ENCODE data around the gene PODN.

The PODN gene

DNA sequence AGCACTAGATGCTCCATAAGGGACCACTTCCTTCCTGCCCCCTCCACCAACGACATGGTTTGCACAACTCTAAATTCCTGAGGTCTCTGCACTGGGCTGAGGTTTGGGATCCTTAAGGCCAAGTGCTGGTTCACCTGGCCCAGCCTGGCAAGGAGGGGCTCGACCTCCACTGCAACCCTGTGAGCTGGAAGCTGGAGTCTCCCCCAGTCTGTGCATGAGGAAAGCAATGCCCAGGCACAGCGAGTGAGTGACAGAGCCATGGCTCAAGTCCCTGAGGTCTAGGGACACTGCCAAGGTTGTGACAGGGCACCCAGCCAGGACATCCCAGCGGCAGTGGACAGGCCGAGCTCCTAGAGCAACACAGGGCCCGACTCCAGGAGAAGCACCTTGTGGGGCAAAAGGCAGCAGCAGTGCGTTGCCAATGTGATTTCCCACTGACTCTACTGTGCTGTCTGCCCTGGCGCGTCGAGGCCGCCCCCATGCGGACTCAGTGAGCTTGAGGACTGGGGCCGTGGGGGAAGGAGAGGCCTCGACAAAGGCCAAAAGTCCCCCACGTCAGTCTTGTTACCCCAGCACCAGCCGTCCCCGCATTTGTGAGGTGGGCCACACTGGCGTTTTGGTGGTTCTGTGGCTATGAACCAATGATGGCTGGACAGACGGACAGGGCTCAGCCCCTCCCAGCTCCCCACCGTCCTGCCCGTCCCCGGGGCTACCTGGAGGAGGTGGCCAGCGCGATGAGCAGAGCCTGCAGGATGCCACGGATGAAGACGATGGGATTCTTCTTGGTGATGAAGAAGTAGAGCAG lies 30.0 kb downstream of the PODN start:
- DNase-seq = no peak

DNA sequence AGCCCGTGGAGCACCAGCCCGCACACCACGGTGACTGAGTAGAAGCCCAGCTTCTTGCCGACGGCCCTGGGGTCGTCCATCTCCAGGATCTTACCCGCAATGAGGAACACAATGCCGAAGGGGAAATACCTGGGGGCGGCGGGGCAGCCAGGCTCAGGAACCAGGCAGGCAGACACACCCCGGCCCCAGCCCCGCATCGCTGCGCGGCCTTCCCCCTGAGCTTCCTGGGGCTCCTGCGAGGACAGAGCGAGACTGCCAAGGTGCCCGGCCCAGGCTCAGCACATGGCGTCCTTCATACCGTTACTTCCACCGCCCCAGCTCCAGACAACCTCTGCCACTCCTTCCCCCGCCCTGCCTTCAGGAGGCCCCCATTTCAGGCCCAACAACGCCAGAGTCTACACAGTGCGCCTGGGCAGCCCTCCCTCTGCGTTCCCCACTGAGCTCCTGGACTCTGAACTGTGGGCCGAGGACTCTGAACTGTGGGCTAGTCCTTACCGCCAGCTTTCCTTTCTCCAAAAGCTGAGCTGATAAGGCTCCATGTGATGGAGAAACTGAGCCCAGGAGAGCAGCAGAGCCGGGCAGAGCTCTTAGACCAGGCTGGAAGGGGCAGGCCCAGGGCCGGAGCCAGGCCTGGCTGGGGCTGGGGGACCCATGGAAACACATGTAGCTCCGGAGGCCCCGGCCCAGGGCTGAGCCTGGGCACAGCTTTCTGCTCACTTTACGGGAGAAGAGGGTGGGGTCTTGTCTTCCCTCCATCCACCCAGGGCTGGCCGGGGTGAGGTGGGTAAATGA lies 30.8 kb downstream of the PODN start:
- no peak for DNase-seq

DNA sequence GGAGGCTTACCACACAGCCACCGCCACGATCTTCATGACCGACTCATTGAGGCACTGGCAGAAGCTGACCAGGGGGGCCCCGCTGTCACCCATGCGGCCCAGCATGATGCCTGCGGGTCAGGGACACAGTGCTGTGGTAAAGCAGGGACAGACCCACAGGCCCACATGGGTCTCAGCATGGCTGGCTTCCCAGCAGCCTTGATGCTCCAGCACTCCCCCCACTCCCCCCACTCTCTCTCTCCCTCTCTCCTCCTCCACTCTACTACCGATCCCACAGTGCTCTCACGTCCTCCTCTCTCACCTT lies 31.4 kb downstream of the PODN start:
- no peak for DNase-seq

DNA sequence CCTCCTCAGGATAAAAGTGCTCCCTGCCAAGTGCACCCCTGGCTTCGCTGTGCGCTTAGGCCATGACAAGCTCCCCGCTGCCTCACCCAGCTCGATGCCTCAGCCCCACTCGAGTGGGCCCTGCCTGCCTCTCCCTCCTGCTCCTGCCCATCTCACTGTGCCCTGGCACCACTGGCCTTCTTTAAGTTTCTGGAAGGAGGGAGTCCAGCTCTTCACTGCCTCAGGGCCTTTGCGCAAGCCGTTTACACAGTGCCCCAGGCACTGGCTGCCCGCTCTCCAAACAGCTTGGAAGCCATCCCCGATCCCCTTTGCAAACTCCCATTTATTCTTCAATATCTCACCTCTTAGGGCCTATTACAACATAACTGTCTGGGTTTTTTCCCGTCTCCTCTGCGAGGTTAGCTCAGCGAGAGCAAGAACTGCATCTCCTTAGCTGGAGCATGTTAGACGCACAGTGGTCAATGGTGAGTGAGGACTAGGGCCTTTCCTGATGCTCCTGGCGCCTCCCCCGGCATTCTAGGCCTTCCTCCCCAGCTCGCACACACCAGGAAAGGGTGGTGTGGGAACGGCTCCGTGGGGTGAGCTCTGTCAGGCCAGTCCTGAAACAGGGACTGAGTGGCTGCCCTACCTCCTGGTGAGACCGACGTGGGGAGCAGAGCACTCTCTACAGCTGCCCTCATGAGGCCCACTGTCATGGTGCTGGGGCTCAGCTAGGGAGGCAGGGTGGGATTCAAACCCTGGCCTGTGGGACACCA lies 31.9 kb downstream of the PODN start:
- DNase-seq = no peak

DNA sequence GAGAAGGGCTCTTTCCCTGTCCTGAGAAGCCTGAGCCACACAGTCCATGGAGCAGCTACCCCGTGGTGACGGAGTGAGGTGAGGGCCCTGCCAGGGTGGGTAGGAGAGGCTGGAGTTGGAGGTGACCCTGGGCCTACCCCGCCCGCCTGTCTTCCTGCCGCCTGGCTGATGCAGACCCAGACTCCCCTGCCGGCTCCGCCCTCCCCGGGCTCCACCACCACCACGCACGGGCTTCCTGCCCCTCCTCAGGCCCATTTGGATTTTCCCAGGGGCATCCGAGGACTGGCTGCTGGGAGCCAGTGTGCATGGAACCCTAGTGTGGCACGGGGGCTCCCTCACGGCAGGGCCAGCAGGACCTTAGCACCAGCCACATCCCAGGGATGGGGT lies 32.5 kb downstream of the PODN start:
- DNase-seq = no peak

DNA sequence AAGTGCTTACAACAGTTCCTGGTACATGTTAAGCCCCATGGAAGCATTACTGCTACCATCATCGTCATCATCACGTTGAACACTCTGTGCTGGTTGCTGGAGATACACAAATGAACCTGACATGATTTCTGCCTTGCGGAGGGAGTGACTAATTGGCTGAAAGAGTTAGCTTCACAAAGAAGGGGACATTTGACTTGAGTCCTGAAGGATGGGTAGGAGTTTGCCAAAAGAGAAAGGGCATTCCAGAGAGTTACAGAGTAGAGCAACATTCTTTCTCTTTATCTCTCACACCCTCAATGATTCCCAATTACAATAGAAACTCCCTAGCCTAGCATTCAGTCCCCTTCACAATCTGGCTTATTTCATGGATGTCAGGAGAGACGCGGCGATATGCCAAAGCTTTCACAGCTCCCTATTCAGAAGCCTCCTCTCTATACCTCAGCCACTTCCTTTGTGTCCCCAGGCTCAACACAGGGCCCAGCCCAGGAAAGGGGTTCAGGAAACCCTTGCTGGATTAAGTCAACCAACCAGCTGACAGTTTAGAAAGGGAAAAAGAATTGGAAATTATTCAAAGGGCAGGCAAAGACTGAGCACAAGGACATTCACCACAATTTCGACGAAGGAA lies 42.4 kb downstream of the PODN start:
- DNase-seq = no peak

DNA sequence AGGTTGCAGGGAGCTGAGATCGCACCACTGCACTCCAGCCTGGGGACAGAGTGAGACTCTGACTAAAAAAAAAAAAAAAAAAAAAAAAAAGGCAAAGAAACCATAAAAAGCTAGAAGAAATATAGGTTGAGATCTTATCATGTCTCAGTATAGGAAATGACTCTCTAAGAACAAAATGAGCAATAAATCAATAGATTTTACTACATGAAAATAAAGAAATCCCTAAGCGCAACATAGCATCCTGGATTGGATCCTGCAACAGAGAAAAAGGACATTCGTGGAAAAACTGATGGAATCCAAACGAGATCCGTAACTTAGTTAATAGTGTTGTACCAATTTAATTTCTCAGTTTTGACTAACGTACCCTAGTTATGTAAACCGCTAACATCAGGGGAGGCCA lies 45.1 kb downstream of the PODN start:
- DNase-seq = no peak

DNA sequence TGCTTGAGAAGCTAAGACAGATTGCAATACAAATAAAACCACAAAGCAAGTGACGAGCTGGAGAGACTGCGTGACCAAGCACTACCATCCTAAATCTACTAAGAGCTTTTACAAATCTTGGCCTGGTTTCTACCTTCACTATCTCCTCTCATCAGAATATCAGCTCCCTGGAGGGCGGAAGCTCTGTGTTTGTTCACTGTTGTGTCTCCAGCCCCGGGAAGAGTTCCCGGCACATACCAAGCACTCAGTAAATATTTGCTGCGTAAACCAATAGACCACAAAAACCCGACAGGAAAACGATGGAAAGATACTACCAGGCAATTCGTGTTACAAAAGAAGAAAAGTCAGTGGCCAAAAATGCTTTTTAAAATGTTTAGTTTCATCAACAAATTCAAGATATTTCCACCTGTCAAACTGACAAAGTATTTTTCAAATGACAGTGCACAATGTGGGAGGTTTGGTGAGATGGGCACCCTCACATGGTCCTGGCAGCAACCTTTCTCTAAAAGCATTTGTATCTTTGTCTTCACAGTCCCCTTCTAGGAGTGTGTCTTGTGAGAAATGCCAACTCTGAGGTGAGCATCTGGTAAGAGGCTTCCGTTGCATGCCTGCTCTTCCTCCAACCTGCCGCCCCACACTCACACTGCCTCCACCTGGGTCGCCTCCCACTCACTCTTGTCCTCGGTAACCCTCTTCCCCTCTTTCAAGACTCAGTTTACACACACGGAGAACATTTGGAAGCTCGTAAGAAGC lies 45.7 kb downstream of the PODN start:
- DNase-seq = no peak

DNA sequence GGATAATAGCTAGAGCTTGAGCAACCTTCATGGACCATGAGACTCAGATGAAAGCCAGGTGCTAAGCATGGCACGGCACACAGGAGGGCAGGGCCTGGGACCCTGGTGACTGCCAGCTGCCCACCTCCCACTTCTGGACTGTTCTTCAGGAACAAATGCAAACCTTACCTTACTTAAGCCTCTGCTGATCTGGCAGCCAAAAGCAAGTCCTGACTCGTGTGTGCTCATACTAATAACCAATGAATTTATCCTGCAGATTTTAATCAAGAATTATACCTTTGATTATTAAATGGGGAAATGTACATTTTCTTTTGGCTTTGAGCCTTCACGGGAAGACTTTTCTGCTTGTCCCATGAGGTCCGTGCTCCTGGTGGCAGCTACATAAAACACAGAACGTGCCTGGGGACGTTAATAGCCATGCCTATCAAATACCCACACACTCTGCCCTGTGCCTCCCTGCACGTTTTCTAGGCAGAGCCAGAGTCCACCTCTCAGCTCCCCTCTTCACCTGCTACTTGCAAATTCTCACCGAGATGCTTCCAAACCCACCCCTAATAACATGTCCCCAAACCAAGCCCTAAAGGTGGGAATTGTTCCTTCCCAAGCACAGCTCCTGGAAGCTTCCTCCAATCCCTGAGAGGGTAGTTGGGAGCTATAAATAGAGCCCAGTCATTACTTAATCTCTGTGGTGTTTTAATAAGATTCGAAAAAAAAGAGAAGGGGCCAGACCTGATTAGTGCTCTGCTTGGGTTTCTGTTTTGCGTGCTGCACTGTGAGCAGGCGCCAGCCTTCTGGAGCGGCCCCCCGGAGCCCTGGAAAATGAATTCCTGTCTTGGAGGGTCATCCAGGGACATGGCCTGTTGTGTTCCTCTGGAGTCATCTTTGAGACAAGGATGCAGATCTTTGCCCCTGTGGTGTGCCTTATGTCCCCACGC lies 46.9 kb downstream of the PODN start:
- DNase-seq = no peak

DNA sequence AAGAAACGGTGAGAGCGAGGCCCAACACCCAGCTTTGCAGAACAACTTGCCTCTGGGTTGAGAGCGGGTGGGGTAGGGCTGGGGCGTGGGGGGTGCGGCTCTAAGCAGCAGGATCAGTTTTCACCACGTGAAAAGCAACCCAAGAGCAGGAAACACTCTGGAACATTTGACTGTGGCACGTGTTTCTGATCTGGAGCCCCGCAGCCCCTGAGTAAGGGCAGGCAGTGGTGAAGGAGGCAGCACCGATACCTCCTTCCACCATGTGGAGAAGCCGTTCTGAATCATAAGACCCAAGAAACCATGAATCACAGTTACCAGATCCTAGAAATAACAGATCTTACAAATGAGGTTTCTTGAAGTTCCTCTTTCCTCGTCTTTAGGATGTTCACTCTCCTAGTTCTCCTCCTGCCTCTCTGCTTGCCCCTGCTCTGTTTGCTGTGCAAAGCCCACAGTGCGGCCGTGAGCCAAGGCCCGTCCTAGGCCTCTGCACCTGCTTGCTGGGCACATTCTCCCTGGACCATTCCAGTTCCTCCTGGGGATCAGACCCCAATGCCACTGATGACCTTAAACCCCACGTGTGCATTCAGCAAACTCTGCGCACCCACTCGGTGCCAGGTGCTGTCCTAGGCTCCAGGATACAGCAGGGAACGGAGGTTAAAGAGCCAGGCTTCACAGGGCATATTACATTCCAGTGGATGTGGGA lies 48.5 kb downstream of the PODN start:
- DNase-seq = no peak

DNA sequence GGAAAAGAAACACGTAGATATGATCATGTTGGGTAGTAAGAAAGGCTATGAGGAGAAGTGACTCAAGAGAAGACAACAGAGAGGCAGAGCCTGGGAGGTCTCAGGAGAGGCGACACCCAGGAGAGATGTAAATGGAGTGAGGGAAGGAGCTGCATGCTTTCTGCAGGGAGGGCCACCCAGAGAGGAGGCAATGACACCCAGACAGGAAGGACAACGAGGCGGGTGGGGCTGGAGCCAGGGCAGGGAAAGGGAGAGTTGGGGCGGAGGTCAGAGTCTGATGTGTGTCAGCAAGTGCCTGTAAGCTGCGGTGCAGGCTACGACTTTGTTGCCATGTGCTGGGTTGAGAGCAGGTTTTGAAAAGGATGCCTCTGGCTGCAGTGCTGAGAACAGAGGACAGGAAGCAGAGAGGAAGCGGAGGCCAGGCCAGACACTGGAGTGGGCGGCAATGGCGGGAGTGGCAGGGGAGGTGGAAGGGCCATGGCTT lies 49.1 kb downstream of the PODN start:
- DNase-seq = no peak

DNA sequence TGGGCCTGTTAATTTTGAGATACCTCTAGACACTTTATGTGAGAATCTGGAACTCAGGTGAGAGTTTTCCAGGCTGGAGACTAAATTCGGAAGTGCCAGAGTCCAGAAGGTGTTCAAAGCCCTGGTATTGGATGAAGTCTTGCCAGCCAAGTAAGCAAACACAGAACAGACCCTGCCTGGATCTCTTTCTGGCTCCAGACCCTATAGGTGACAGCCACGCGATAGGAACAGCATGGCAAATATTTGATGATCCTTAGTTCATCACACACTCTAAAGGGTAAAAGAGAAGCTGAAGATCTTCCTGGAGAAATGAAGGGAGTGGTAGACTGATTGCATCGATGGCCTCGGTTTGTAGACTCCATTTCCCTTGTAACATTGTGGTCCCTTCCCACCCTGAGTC lies 49.7 kb downstream of the PODN start:
- no peak for DNase-seq

DNA sequence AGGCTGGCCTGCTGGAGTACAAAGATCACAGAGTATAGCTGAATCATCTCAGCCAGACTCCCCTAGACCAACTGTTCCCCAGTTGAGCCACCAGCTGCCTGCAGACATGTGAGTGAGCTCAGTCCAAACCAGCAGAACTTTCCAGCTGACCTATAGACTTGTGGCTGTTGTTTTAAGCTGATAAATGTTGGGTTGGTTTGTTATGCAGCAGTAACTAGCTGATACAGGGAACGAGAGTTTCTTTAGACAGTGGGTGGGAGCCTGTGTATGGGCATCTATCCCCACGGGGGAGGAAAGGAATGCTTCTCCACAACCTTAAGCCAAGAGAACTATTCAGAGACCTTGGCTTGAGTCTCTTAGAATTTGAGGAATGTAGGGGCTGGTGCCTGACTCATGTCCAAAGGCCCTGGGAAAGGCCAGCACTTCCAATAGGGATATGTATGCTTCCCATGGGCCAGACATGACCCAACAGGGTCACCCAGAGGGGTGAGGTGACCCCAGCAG lies 50.3 kb downstream of the PODN start:
- DNase-seq = no peak

DNA sequence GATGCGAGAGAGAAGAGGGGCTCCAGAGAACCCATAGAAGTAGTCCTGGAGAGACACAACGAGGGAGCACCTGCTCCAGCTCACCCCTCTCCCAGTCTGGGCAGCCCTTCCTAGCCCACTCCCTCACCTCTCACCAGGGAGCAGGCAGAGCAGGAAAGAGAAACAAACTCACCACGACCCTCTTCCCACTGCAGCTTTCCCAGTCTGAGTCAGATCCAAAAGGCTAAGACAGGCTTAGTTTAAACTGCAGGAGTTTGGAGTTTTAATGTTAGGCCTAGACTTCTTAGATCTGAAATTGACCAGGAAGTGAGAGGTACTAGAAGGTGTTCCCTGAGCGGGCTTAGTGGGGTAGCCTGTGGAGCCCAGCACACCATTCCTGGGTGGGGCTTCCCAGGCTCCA lies 50.8 kb downstream of the PODN start:
- no peak for DNase-seq

DNA sequence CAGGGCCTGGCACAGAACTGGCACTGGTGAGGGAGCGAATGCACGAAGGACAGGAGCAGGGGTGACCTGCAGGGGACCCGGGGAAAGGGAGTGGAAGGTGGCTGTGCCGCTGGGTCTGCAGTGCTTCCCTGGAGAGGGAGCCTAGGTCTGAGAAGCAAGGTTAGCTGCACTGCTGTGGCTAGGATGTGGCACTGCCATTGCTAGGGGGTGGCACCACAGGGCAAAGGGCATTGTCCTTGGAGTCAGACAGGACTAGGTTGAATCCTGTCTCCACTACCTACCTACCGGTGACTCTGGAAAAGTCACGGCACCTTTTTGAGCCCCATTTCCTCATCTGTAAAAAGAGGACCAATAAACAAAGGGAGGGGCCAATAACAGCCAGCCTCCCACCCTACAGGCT lies 52.1 kb downstream of the PODN start:
- DNase-seq = no peak

DNA sequence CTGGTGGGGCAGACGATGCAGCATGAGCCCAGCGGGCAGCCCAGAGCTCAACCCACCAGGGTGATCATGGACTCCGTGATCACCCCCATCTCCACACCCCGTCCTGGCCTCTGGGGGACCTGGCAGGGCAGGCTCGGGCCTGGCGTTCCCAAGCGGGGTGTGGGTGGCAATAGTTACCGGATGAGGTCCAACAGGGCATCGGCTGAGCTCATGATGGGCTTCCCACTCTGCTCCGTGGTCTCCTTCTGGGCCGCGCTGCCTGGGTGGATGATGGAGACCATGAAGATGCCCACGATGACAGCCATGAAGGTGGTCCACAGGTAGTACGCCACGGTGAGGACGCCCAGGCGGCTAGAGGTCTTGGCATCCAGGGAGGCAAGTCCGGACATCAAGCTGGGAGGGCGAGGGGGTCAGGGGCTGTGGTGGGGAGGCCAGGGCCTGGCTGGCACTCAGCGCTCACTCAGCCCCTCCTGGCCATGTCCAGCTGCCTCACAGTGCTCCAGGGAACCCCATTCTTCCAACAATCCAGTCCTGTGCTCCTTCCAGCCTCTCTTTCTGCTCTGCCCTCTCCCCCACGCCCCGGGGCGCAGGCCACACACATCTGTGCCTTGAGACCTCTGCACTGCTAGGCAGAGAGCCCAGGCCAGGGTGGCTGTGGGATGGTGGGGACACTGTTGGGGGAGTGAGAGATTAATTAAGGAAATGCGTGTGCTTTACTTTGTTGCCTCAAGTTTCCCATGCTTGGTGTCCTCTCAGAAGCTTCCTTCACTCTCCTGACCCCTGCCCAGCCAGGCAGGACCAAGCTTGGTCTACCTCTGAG lies 52.8 kb downstream of the PODN start:
- DNase-seq = no peak

DNA sequence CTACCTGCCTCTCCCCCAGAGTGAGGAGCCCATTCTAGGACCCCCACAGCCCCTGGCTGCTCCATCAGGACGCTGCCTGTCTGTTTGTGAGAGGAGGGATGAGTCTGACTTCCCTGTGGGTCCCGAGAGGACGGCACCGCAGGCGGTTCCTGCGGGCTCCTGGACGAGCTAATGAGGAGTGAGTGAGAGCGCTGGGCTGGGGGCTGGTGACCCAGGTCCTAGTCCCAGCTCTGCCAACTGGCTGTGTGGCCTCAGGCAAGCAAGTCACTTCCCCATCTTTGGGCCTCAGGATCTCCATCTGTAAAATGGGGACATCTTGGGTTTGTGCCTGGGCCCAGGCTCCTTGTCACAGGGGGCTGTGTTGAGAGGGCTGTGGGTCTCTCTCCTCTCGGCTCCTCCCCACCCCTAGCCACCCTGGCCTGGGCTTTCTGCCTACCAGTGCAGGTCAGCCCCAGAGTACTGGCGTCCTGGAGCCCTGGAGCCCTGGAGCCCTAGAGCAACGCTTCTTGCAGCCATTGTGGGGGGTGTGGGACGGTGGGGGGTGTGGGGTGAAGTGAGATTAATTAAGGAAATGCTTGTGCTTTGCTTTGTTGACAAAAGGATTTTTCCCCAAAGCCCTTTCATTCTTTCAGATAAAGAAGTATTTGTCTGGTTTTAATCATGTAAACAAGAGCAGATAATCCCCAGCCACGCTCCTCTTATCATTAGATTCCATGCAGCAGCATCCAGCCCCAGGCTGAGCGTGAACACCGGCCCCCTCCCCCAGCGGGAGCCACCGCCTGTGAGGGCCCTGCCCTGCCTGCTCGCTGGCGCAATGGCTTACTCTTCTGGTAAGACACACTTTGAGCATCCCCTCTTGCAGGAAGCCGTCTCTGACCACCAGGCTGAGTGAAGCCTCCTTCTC lies 53.6 kb downstream of the PODN start:
- no peak for DNase-seq

DNA sequence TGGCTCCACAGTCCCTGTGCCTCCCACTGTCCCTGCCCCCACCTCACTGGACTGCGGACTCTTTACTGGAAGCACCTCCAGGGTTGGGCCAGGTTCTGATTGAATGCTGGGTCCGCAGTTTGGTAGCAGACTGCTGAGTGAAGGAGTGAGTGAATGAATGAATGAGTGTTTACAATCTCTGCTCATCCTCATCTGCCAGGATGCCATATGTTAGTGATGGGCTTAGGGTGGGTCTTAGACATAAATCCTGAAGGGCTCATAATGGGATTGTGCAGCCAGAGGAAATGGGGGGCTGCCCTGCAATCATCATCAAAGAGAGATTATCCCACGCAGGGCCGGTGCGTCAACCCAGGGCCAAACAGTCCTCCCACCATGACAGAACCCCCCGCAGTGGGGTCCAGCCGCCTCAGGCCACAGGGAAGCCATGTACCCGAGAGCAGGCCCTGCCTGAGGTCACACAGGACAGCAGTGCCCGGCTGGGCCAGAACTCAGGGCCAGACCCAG lies 54.3 kb downstream of the PODN start:
- DNase-seq = no peak

Data from stimulated activated naive CD4-positive, alpha-beta T cell treated with Interleukin-2 at 50 U/mL for 16 hours (primary cell).